ENCODE measurements around the gene ZFPM1.

Gene ZFPM1

DNA sequence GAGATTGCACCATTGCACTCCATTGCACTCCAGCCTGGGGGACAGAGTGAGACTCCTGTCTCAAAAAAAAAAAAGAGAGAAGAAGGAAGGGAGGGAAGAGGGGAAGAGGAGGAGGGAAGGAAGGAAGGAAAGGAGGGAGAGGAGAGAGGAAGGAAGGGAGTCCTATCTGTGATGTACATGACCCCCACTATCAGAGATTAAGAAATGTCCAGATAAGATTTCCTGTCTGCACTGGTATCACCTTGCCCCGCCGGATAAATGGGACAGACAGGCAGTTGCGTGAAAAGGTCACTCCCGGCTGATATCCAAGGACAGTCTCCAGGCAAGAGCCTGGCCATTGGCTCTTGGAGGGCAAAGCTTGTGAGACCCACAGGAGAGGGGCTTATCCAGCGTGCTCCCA lies 5.2 kb upstream of the ZFPM1 start:
- no peak overlapping the region for H3K4me3 ChIP-seq (replicated peaks in 1 of 2; ENCODE audit: low read depth in 2 of 2, low read length in 2 of 2)
- TF ChIP-seq, protein P1, sequence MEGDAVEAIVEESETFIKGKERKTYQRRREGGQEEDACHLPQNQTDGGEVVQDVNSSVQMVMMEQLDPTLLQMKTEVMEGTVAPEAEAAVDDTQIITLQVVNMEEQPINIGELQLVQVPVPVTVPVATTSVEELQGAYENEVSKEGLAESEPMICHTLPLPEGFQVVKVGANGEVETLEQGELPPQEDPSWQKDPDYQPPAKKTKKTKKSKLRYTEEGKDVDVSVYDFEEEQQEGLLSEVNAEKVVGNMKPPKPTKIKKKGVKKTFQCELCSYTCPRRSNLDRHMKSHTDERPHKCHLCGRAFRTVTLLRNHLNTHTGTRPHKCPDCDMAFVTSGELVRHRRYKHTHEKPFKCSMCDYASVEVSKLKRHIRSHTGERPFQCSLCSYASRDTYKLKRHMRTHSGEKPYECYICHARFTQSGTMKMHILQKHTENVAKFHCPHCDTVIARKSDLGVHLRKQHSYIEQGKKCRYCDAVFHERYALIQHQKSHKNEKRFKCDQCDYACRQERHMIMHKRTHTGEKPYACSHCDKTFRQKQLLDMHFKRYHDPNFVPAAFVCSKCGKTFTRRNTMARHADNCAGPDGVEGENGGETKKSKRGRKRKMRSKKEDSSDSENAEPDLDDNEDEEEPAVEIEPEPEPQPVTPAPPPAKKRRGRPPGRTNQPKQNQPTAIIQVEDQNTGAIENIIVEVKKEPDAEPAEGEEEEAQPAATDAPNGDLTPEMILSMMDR (IDR thresholded peaks at IDR 0.05; ENCODE audit: low read depth, low read length), result no peak
- no peak for DNase-seq (ENCODE audit: low read depth in 2 of 2)

DNA sequence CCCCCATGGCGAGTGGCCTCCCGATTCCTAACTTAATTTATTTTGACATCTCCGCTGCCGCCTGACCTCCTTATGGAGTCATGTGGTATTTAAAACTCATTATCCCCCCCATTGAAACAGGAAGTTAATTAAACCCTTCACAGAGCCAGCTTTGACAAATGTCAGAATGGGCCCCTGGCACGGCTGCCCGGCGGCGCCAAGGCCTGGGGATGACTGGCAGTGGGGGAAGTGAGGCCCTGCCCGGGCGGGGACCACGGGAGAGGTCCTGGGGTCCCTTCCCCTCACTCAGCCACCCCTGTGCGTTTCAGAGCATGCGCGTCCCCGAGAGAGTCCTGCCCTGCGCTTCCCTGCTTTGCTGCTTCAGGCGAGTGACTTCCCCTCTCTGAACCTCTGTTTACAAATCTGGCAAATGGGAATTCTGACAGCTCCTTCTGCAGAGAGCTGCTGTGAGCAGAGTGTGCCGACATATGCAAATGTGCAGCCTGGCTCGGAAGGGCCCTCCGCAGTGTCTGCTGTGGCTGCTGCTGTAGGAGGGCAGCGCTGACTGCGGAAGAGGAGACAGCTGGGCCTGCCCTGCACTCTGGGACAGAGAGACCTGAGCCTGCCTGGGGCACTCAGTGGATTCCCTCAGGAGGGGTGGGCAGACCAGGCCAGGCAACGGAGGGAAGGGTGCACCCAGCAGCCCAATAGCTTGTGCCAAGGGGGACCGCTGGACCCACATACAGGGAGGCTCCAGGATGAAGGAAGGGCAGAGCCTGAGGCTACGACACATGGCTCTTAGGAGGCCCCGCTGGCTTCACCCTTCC lies 4.4 kb upstream of the ZFPM1 start:
- TF ChIP-seq, protein P1 (IDR thresholded peaks at IDR 0.05; ENCODE audit: low read depth, low read length), result no peak
- H3K4me3 ChIP-seq (replicated peaks in 1 of 2; ENCODE audit: low read depth in 2 of 2, low read length in 2 of 2), result no peak overlapping the region
- DNase-seq (ENCODE audit: low read depth in 2 of 2), result no peak

DNA sequence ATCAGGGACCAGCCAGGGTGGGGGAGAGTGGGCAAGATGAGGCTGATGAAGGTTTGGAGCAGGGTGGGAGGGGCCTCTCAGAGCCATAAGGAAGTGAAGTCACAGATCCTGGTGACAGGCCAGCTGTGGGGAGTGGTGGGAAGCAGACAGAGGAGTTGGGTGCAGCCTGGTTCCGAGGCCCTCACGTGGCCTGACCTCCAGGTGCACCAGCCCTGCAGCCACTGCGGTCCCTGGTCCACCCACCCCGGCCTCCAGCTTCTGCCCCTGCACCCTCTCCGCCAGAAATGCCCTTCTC lies 3.9 kb upstream of the ZFPM1 start:
- no peak overlapping the region for H3K4me3 ChIP-seq (replicated peaks in 1 of 2; ENCODE audit: low read depth in 2 of 2, low read length in 2 of 2)
- no peak for DNase-seq (ENCODE audit: low read depth in 2 of 2)
- TF ChIP-seq, protein P1 (IDR thresholded peaks at IDR 0.05; ENCODE audit: low read depth, low read length), result no peak

DNA sequence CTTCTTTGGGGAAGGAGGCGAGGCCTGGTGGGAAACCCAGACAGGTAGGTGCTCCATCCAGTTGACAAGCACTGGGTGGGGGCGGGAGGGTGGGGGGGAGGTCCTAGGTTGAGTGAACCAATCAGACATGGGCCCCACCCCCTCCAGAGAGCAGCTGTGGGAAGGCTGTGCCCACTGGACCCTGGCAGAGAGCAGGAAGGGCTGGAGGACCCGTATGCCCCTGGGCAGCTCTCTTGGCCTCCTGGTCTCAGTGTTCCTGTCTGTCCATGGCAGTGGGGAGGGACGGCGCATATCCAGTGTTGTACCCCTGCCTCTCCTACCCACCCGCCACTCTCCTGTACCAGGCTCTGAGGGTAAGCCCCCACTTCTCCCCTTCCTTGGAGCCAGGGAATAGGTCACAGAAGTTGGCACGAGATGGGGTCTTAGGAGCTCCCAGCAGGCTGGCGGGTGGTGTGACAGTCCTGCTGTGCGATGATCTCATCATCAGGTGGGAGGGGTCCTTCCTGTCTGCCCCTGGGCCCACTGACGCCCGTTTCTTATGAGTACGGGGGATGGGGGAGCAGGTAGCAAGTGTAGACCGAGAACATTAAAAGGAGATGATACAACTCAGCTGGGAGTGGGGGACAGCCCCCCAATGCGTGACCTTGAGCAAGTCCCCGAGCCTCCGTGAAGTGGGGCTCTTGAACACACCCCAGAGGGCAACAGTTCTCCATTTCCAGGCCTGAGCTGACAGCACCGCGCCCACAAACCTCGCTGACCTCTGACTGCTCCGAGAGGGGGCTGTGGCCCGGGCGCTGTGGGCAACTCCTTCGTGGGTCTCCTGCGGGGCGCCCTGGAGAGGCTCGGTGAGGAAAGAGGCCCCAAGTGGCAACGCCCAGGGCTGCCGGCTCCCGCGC lies 1.2 kb upstream of the ZFPM1 start:
- DNase-seq (ENCODE audit: low read depth in 2 of 2), result no peak
- TF ChIP-seq, protein P1 (IDR thresholded peaks at IDR 0.05; ENCODE audit: low read depth, low read length), result no peak
- no peak overlapping the region for H3K4me3 ChIP-seq (replicated peaks in 1 of 2; ENCODE audit: low read depth in 2 of 2, low read length in 2 of 2)

DNA sequence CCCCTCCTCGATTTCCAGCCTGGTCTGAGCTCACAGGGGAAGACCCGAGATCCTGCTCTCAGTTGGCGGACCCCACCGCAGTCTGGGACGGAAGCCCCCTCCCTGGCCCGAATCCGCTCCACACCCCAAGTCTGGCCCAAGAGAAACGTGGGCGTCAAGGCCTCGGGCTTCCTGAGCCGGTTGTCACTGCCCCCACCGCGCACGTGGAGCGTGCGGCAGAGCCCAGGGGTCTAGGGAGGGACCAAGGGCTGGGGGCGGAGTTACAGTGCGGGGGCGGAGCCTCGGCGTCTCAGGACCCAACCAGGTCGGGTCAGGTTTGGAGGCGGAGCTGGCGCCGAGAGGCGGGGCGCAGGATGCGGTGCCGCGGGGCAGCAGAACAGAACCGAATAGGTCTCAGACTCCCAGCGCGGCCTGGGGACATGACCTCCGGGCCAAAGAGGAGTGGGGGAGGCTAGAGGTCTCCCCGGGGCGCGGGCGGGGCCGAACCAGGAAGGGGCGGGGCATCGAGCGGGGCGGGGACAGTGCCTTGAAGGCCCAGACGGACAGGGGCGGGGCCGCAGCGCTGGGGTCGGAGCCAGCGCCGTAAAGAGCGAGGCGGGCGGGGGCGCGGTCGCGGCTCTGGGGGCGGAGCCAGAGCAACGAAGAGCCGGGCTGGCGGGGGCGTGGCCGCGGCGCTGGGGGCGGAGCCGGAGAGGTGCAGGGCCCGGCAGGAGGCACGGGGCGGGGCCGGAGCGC lies 431 bp upstream of the ZFPM1 start:
- H3K4me3 ChIP-seq (replicated peaks in 1 of 2; ENCODE audit: low read depth in 2 of 2, low read length in 2 of 2), result peak overlapping the region; percentile 64 to 65
- TF ChIP-seq, protein P1 (IDR thresholded peaks at IDR 0.05; ENCODE audit: low read depth, low read length), result no peak
- peak; percentile 96 to 97 for DNase-seq (ENCODE audit: low read depth in 2 of 2)

DNA sequence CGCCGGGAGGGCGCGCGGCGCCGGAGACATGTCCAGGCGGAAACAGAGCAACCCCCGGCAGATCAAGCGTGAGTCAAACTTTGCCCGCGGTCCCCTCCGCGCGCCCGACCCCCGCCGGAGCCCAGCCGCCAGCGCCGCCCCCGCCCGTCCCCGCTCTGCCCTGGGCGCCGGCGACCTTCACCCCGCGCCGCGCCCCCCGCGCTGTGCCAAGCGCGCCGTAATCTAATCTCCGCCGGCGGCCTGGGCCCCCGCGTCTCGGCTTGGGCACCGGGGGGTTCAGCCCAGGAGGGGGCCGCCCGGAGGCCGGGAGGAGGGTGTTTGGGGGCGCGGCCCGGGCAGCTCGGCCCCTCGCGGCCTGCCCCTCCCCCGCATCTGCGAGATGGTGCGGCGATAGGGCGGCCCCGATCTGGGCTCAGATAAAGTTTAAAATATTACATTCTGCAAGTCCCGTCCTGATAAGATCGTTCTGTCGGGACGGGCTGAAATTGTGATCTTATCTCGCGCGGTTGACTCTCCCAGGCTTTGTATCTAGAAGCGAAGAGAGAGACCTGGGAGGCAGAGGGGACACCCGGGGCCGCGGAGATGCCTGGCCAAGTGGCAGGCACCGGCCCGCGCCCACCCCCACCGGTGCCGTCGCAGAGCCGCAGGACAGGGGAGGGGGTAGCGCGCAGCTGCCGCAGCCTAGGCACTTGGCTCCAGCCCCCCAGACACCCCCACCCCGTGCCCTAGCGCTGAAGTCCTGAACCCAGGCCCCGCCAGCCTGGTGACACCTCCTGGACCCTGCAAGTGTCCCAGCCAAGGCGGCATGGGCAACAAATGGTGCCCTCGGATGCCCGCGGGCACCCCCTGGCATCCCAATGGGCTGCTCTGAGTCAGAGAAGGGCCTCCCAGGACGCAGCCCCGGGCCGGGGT lies 787 bp downstream of the ZFPM1 start:
- no peak for DNase-seq (ENCODE audit: low read depth in 2 of 2)
- TF ChIP-seq, protein P1 (IDR thresholded peaks at IDR 0.05; ENCODE audit: low read depth, low read length), result no peak
- peak overlapping the region; percentile 55 to 56 for H3K4me3 ChIP-seq (replicated peaks in 1 of 2; ENCODE audit: low read depth in 2 of 2, low read length in 2 of 2)
